ENCODE measurements around the gene KLC1.

DNA sequence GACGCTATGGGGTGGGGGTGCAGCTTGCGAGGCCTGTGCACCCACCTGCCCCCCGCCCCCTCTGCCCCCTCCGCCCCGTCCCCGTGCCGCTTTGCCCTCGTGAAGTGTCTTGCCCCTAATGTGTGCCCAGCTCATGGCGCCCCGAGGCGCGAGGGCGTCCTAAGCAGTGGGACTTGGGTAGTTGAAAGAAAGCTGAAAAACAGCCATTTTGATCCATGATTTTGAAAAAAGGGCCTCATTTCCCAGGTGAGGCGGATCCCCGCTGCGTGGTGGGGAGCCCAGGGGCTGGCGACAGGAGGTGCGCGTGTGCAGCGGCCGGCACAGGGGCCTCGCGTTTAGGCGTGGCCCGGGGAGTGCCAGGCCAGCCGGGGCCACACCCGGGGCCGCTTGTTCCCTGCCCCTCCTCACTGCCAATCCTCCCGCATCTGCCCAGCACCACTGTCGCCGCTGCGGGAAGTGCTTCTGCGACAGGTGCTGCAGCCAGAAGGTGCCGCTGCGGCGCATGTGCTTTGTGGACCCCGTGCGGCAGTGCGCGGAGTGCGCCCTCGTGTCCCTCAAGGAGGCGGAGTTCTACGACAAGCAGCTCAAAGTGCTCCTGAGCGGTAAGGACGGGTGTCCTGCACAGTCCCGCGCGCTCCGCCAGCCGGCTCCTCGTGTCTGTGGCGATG, 98.4 kb downstream of the KLC1 start:
- TF ChIP-seq POLR2AphosphoS5 (IDR thresholded peaks at IDR 0.05), result no peak
- no peak for TF ChIP-seq EP300 (IDR thresholded peaks at IDR 0.05; ENCODE audit: low read depth)
- TF ChIP-seq, protein P1, sequence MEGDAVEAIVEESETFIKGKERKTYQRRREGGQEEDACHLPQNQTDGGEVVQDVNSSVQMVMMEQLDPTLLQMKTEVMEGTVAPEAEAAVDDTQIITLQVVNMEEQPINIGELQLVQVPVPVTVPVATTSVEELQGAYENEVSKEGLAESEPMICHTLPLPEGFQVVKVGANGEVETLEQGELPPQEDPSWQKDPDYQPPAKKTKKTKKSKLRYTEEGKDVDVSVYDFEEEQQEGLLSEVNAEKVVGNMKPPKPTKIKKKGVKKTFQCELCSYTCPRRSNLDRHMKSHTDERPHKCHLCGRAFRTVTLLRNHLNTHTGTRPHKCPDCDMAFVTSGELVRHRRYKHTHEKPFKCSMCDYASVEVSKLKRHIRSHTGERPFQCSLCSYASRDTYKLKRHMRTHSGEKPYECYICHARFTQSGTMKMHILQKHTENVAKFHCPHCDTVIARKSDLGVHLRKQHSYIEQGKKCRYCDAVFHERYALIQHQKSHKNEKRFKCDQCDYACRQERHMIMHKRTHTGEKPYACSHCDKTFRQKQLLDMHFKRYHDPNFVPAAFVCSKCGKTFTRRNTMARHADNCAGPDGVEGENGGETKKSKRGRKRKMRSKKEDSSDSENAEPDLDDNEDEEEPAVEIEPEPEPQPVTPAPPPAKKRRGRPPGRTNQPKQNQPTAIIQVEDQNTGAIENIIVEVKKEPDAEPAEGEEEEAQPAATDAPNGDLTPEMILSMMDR (IDR thresholded peaks at IDR 0.05), result peak in 2 of 5 experiments; percentile 6 to 20
- no peak for TF ChIP-seq POLR2A (IDR thresholded peaks at IDR 0.05)

Data from transverse colon (tissue), 4 donors.